ENCODE data around the gene TMEM237.

The TMEM237 gene

DNA sequence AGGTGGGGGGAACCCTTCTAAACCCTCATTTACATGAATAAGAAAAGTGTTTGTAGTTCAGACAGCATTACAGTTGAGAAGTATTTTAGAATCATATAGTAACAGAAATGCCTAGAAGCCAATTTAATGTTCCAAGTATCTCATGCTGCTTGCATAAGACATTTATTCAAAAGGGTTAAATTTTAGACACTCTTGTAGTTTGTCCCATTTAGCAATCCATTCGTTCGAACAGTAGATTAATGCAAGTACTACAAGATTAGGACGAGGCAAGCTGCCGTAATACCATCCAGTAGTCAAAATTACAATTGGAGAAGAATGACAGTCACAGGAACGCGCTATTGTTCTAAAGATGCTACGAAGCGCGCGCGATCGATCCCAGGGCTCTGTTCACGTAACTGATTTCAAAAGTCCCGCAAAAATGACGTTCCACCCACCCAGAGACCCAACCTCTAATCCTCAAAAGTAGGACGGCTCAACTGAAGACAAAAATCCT lies 1.2 kb downstream of the TMEM237 start:
- no peak for DNase-seq (ENCODE audit: low read depth)

DNA sequence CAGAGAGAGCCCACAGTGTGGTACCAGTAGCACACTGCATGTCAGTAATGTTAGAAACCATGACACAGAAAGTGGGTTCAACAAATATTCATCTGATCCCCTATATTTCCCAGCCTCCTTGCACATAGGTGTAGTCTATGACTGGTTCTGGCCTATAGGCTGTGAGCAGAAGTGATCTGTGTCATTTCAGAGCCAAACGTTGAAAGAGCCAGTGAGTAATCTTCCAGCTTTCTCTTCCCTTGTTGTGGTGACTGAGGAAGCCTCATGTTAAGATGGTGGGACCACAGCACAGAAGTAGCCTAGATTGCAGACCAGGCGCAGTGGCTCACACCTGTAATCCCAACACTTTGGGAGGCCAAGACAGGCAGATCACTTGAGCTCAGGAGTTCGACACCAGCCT lies 4.1 kb downstream of the TMEM237 start:
- no peak for DNase-seq (ENCODE audit: low read depth)

DNA sequence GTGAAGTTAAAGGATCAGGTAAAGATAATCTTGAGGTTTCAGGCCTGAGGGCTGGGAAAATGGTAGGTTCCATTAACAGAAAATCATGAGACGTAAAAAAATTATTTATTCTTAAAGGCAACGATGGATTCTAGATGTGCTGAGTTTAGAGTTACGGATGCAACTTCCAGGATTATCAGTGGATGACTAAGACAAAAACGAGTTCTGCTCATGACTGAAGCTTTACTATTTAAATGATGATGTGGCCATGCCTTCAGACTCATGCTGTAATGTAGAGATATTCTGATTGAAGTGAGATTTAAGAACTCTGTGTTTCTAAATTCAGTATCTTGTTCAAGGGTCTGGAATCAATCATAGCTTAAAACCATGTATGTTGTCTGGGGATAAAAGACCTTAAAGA lies 5.0 kb downstream of the TMEM237 start:
- no peak for DNase-seq (ENCODE audit: low read depth)

DNA sequence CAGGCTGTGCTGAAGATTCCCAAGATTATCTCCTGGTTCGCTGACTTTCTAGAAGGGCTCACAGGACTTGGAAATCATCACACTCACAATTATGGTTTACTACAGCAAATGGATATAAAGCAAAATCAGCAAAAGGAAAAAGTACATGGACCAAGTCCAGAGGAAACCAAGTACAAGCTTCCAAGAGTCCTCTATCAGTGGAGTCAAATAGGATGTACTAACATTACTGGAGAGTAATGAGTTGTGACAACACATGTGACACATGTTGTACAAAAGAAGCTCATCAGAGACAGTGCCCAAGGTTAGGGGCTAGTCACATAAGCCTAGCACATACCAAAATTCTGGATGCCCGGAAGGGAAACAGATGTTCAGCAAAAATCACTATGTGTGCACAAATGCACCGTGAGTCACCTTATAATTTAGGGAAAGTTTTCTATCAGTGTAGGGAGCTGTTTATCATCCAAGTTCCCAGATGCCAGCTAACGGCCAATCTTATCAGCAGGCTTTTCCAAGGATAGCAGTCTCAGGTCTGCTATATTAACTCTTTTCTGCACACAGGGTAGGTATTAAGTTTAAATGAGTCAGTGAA lies 9.5 kb downstream of the TMEM237 start:
- no peak for DNase-seq (ENCODE audit: low read depth)

DNA sequence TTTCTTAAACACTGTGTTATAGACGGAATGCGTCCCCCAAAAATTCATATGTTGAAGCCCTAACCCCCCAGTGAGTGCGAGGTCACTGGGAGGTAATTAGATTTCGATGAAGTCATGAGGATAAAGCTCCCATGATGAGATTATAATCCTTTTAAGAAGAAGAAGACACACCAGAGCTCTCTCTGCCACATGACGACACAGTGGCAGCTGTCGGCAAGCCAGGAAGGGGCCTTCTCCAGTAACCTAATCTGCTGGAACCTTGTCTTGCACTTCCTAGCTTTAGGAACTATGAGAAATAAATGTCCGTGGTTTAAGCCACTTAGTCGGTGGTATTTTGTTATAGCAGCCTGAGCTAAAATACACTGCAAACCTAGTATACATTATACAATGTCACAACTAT lies 12.3 kb downstream of the TMEM237 start:
- DNase-seq (ENCODE audit: low read depth): no peak

DNA sequence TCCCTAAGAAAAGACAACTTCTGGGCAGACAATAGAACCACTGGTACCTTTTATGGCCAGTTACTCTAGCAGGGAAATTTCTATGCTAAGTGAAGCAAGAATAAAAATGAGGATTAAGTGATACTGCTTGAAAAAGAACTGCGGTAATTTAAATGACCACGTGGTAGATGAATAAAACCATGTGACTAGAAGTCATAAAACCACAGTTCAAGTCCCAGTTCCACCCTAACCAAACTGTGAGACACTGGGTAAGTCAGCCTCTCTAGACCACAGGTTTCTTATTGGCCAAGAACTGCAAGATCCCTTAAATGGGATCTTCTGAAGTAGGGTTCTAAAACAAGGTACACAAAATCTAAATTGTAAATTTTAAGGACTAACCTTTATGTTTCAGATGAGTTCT lies 12.7 kb downstream of the TMEM237 start:
- DNase-seq (ENCODE audit: low read depth): no peak

DNA sequence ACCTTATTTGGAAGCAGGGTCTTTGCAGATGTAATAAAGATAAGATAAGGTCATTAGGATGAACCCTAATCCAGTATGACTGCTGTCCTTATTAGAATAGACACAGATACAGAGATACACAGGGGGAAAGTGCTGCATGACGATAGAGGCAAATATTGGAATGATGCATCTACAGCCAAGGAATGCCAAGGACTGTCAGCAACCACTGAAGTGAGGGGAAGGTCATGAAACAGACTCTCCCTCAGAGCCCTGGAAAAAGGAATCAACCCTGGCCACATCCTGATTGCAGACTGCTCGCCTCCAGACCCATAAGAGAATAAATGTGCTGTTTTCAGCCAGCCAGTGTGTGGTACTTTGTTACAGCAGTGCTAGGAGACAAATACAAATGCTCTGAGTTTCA lies 14.8 kb downstream of the TMEM237 start:
- no peak for DNase-seq (ENCODE audit: low read depth)

DNA sequence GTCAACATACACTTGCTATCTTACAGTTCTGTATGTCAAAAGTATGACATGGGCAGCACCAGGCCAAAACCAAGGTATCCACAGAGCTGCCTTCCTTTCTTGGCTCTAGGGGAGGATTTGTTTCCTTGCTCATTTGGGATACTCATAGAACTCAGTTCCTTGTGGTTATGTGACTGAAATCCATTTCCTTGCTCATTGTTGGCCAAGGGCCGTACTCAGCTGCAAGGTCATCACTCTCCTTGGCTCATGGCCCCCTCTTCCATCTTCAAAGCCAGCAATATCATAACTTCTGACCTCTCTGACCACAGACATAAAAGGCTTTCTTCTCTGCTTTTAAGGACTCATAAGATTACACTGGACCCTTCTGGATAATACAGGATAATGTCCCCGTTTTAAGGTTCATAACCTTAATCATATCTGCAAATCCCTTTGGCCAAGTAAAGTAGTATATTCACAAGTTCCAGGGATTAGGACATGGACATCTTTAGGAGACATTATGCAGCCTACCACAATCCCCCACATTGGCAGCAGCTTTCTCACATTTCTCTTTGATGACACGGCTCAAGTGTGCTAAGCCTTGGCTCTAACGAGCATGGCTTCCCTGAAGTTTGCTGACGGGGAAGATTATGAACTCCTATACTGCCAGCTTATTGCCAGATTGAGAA lies 20.9 kb downstream of the TMEM237 start:
- no peak for DNase-seq (ENCODE audit: low read depth)

DNA sequence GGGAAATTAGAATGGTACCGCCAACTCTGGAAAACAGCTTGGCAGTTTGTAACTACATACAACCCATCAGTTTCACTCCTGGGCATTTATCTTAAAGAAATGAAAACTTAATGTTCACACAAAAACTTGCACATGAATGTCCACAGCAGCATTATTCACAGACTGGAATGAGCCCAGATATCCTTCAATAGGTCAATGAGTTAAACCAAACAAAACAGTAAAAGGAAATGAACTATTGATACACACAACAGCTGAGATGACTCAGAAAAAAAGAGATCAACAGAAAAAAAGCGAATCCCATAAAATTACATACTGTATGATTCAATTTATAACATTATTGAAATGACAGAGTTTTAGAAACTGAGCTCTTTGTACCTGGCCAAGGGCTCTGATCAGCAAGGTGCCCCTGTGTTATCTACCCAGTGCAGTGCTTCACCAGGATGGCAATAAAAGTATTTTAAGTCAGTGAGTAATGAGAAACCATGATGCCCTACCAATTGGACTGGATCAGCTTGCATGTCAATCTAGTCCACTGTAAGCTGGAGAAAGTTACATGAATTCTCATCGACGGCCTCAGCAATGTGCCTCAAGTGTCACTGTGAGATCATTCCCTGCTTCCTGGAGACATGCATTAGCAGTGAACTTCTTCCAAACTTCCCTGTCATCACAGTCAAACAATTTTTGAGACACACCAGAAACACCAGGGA lies 21.9 kb downstream of the TMEM237 start:
- DNase-seq (ENCODE audit: low read depth): no peak

DNA sequence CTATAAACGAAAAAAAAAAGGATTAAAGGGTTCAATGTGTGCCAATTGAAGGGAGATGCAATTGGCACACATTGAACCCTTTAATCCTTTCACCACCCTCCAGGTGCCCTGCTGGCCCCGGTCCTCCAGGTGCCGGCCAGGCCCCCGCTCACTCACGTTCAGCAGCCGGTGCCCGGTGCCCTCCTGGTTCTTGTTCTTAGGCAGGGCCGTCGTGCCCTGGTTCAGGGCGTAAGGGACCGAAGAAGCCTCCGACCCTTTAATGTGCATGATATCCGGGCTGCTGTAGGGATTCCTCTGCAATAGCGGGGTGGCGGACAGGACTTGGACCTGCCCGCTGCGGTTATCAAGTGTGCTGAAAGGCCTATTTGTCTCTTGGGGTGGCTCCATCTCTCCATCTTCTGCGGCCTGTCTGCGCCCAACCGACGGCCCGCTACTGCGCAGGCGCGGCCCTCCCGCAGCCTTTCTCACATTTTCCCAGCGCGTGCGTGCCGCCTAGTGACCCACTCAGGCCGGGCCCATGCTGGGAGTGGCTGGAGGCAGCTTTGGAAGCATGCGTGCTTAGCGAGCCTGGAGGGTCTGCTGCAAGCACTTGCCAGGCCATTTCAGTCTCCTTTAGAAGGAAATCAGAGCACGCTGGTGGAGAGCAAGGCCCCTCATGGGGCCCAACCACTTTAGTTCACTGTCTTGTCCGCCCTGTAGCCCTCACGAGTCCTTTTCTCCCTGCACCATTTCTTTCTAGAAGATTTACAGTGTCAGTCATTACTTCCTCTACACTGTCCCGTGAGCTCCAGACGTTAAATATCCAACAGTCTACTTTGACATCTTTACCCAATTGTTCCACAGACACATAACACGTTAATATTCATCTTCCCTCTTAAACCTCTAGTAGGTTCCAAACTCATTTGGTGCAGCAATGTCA lies 24.3 kb downstream of the TMEM237 start:
- no peak for DNase-seq (ENCODE audit: low read depth)

DNA sequence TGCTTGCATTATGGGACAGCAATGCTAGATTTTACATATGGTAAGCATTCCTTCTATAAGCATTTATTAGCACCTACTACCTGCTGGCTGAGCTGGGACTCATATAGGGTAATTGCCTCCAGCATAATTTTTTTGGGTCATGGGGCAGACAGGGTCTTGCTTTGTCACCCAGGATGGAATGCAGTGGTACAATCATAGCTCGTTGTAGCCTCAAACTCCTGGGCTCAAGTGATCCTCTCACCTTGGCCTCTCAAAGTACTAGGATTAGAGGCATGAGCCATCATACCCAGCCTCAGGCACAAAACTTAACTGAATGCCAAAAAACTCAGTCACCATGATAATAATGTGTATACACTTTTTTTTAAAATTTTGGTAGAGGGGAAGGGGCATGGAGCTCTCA lies 35.3 kb downstream of the TMEM237 start:
- no peak for DNase-seq (ENCODE audit: low read depth)

DNA sequence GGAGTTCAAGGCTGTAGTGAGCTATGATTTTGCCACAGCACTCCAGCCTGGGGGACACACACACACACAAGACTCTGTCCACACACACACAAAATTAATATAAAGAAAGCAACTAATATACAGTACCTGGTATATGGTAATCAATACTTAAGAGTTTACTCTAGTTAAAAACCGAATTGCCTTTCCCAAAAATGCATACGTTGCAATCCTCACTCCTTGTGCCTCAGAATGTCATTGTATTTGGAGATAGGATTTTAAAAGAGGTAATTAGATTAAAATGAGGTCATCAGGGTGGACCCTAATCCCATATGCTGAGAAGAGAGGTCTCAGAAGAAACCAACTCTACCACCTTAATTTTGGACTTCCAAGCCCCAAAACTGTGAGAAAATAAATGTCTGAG lies 35.7 kb downstream of the TMEM237 start:
- DNase-seq (ENCODE audit: low read depth): no peak

DNA sequence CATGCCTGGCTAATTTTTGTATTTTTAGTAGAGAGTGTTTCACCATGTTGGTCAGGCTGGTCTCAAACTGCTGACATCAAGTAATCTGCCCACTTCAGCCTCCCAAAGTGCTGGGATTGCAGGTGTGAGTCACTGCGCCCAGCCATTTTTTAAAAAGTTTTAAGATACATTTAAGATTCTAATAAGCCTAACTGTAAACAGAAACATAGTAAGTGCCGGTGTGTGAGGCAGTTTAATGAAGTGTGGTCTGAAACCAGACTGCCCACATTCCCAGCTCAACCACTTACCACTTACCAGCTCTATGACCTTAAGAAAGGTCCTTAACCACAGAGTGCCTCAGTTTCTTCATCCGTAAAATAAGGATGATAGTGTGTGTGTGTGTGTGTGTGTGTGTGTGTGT lies 42.4 kb downstream of the TMEM237 start:
- no peak for DNase-seq (ENCODE audit: low read depth)

DNA sequence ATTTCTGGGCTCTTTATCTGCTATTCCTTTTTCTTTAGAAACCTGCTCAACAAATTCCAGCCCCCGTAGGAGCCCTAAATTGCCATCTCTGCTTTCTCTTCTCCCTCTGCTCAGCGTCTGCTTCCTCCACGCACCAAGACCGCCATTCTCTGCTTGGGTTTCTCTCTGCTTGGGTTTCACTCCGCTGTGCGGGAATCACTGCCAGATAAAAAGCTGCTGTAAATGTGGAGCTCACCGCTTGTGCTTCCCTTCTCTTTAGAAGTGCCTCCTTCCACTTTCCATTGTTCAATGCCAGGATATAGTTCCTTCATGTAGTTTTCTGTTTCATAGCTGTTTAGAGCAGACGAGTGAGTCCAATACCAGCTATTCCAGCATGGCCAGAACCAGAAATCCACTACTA lies 45.9 kb downstream of the TMEM237 start:
- no peak for DNase-seq (ENCODE audit: low read depth)

DNA sequence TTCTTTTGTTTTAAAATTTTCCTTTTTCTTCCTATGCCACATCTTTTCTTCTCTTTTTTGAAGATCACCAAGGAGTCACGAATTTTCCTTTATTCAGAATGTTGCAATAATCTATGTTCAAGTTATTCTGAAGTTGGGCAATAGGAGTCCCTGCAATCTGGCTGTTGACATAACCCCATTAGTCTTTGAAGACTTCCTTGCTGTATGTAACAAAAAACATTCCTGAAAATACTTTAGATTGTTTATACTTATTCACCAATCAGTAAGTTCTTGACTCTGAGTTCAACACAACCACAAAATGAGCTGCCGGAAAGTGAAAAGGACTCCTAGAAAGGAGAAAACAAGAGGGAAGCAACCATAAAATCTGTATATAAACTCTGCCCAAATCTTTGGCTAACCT lies 62.8 kb downstream of the TMEM237 start:
- DNase-seq (ENCODE audit: low read depth): no peak

DNA sequence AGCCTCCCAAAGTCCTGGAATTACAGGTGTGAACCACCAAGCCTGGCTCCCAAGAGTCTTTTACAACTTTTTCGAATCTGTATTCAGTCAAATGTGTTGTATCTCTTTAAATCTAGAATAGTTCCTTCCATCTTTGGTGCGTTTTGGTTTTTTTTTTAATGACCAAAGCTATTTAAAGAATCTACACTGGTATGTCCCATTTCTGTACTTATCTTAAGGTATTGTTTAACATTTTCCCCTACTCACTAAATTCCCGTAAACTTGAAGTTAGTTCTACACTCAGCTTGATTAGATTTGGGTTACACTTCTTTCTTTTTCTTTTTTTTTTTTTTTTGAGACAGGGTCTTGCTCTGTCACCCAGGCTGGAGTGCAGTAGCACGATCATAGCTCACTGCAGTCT lies 63.8 kb downstream of the TMEM237 start:
- no peak for DNase-seq (ENCODE audit: low read depth)

DNA sequence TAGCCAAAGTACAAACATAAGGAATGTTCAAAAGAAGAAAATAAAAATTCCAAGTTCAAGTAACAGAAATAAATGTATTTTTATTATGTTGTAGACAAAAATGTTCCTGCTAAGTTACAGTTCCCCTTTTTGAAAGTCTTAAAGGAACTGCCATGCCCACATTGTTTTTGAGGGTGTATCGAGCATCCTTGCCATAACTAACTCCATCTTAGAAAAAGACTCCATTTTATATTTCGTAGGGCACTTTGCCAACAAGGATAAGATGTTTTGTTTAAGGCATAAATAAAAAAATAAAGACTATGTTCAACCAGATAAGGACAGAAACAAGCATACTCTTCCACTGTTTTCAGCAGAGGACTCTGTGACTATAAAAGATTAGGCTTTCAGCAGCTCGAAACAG lies 67.3 kb downstream of the TMEM237 start:
- no peak for DNase-seq (ENCODE audit: low read depth)

DNA sequence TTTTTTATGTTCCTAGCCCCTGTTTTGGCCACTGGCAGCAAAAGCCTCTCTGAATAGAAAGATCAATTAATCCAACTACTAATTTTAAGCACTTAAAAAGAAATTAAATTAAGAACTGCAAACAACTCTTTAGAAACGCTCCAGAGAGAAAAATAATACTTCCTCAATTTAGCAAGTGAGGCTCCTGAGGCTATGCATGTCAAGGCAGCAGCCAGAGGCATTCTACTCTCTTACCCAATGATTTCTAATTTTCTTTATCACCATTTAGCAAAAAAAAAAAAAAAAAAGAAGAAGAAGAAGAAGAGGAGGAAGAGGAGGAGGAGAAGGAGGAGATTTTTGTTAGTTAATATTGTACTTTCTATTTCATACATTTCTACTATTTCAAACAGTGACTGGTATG lies 68.5 kb downstream of the TMEM237 start:
- DNase-seq (ENCODE audit: low read depth): no peak

DNA sequence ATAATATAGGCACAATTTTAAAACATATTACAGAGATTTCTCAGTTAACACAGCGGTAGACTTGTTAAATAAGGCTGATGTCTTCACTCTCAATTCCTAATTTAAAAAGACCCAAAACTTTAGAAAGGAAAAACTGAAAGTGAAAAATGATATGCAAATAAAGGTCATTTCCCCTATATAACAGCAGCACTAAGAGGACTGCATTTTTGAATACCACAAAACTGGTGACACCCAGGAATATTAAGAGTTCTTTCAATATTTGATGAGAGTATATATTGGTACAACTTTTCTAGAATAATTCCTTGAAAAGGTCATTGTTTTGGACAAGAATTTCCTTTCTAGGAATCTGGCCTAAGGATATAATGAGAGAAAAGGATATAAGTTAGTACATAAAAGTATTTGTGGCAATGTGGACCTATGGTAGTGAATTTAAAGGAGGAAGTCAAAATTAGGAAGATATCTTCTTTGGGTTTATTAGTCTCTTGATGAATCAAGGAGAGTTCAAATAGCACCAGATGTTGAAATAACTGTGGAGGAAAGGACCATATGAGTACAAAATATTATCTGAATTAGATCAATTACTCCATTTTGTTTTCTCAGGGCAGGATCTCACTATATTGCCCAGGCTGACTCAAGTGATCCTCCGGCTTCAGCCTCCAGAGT lies 70.3 kb downstream of the TMEM237 start:
- no peak for DNase-seq (ENCODE audit: low read depth)

All from stimulated activated CD8-positive, alpha-beta memory T cell treated with anti-CD3 and anti-CD28 coated beads, Interleukin-7, amount 100 ng/mL, for 24 hours (primary cell).